GM19395 (cell line): ENCODE measurements around the gene CELA1.
"Not testable (repeated sequence)": the region's sequence is repeated elsewhere in the genome, so short reads cannot be mapped to it uniquely, and the experiment has no call there.

Experiments
- ATAC-seq: cut with Tn5 transposase; IDR thresholded peaks from one replicate; pipeline ENCODE4 v1.9.1; 2021; ENCODE audit warnings: mild to moderate bottlenecking, moderate library complexity; ENCODE audit not compliant: unreplicated experiment

The CELA1 gene

GRCh38 chr12:51349026-51349425 is 2.5 kb upstream of the CELA1 start:
- ATAC-seq: no peak

GRCh38 chr12:51348116-51348515 is 1.6 kb upstream of the CELA1 start:
- no peak for ATAC-seq

GRCh38 chr12:51345681-51346080 is 798 bp downstream of the CELA1 start:
- ATAC-seq: no peak

- no peak for ATAC-seq
These were observed 3.3 kb downstream of the CELA1 start for GRCh38 chr12:51343201-51343600.

- no peak for ATAC-seq
These were observed 4.1 kb downstream of the CELA1 start for GRCh38 chr12:51342416-51342815.

GRCh38 chr12:51341251-51342007 is 5.0 kb downstream of the CELA1 start:
- no peak for ATAC-seq

- no peak for ATAC-seq
These were observed 6.7 kb downstream of the CELA1 start for GRCh38 chr12:51339750-51340149.

GRCh38 chr12:51337336-51337735 is 9.1 kb downstream of the CELA1 start:
- not testable (repeated sequence) for ATAC-seq

GRCh38 chr12:51335931-51336330 is 10.5 kb downstream of the CELA1 start:
- ATAC-seq: no peak

GRCh38 chr12:51334764-51335163 is 11.7 kb downstream of the CELA1 start:
- ATAC-seq: no peak

GRCh38 chr12:51333536-51333935 is 12.9 kb downstream of the CELA1 start:
- ATAC-seq: no peak

- ATAC-seq: no peak
These were observed 16.3 kb downstream of the CELA1 start for GRCh38 chr12:51330186-51330585.

GRCh38 chr12:51329742-51330141 is 16.7 kb downstream of the CELA1 start:
- no peak for ATAC-seq

GRCh38 chr12:51328587-51328986 is 17.9 kb downstream of the CELA1 start:
- ATAC-seq: no peak

GRCh38 chr12:51326698-51327439 is 19.6 kb downstream of the CELA1 start:
- peak; percentile 59 for ATAC-seq

- ATAC-seq: no peak
These were observed 21.5 kb downstream of the CELA1 start for GRCh38 chr12:51324953-51325352.

- peak; percentile 49 for ATAC-seq
These were observed 22.2 kb downstream of the CELA1 start, which contains the start of gene BIN2 for GRCh38 chr12:51323966-51324895. BIN2 (minus strand) TSS chr12:51324174; CDS start chr12:51324102, 72 bp downstream.

GRCh38 chr12:51323317-51323960 is 23.0 kb downstream of the CELA1 start:
- peak; percentile 21 for ATAC-seq

GRCh38 chr12:51322452-51322851 is 24.0 kb downstream of the CELA1 start:
- no peak for ATAC-seq

- no peak for ATAC-seq
These were observed 24.6 kb downstream of the CELA1 start for GRCh38 chr12:51321882-51322281.
